NCI-H2107 (cell line): Measurements from ENCODE around the gene CACNA1C.

Experiments
- DNase-seq: peaks from one replicate; lab custom pipeline; 2025; lab: John Stamatoyannopoulos, UW

CACNA1C gene

GRCh38 chr12:2322554-2323120, 269.9 kb downstream of the CACNA1C start:
- peak; percentile 86 for DNase-seq

- DNase-seq = no peak
Observed at GRCh38 chr12:2323532-2324255, 270.9 kb downstream of the CACNA1C start.

DNA sequence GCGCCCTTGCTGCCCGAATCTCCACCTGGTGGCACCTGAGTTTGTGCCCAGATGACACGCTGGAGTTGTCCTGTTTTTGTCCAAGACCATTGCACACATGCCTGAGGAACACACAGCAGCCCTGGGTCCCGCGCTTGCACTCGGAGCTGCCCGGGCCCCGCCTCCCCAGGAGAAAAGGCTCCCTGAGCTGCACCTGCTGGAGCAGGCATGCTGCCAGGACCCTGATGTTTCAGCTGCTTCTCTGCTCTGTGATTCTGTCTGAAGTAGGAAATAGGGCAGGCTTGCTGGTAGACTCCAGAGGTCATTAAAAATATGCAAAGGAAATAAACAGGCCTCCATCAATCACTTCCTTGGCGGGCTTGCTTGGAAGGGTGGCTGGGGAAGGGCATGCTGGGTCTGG, 271.6 kb downstream of the CACNA1C start:
- DNase-seq = peak; percentile 92

- no peak for DNase-seq
Observed at GRCh38 chr12:2325519-2325918, 272.7 kb downstream of the CACNA1C start.

DNA sequence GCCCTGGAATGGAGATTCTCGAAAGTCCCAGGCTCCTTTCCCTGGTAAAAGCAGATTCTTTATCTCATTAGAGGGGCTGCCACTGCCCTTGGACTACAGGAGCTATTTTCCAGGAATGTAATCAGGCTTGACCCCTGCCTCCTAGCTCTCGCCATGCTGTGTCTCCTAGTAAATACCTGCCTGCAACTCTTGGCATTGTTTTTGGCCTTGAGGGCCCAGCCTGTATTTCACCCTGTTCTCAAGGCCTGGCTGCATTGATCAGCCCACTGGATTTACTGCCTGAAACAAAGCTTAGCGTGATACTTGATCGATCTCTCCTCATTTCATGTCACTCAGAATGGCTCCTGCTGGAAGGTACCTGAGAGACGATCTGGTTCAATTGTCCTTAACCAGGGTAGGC, 273.7 kb downstream of the CACNA1C start:
- DNase-seq = no peak

- DNase-seq = no peak
Observed at GRCh38 chr12:2328661-2329060, 275.9 kb downstream of the CACNA1C start.

GRCh38 chr12:2329661-2330210, 276.9 kb downstream of the CACNA1C start:
- no peak for DNase-seq

GRCh38 chr12:2332236-2332635, 279.4 kb downstream of the CACNA1C start:
- DNase-seq = no peak

GRCh38 chr12:2332947-2333346, 280.2 kb downstream of the CACNA1C start:
- no peak for DNase-seq

DNA sequence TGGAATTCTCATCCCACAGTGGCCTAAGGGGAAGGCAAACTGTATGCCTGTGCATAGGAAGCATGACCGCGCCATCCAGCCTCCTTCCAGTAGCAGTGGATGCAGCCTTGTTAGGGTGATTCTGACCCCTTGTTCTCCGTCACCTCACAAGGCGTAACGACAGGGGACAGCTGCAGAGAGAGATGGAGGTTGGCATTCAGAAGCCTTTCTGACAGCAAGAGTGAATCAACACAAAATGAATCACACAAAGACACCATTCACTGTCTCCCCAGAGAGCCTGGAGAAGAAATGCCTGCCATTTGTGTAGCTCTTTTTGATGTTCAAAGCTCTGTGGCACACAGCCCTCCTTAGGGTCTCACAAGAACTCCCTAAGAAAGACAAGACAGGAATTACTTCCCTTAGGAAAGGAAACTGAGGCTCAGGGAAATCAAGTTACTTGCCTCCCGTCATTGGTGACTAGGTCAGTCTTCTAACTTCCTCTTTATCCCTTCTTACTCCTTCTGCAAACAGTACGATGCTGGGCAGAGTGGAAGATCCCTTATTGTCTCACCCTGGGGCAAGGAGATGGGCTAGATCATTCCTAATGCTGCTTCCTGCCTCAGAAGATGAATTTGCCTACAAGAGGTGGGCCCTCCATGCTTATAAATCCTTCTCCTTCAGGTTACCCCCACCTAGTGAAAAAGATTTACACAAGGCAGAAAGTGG, 280.9 kb downstream of the CACNA1C start:
- no peak for DNase-seq

DNA sequence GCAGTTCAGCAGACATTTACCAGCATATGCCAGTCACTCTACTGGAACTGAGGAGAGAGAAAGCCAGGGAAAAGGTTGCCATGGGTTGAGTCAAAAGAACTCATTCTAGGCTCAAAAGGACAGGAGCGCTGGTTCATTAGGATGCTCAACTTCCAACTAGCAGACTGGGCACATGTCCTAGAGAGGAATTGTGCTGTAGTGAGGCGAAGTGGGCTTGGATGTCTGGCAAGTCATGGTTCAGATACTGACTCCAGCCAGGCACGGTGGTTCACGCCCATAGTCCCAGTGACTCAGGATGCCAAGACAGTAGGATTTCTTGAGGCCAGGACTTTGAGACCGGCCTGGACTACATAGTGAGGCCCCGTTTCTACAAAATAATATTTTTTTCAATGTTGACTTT, 281.5 kb downstream of the CACNA1C start:
- no peak for DNase-seq

DNA sequence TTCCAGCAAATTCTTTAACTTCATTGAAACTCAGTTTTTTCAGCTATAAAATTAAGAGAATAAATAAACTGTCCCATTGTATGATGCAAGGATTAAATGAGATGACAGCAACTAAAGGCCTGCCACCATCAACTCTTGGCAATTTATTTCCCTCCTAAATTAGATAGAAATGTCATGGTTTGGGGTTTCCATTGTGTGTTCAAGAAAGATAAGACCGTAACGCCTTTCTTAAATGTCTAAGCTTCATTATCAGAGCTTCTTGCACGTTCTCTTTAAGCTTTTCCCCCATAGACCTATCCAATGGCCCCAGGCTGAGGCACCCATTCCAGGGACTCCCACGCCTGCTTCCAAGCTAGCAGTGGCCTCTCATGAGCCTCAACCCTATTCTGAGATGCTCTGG, 281.9 kb downstream of the CACNA1C start:
- no peak for DNase-seq

DNA sequence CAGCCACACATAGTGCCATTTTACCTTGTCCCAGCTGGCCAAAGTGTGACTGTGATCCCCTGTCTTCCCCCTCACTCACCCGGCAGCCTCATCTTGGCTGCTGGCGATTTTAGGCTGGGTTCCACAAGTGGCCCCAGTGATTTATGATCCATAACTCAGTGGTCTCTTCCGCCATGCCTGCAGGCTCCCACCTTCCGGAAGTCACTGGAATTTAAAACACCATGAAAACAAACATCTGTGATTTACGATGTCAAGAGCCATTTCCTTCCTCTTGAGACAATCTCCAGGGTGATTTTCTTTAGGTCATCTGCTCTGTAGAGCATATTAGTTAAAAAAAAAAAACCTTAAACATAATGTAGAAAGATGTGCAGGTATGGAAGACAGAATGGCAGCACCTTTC, 282.3 kb downstream of the CACNA1C start:
- DNase-seq = no peak

GRCh38 chr12:2335513-2335912, 282.7 kb downstream of the CACNA1C start:
- DNase-seq = no peak

DNA sequence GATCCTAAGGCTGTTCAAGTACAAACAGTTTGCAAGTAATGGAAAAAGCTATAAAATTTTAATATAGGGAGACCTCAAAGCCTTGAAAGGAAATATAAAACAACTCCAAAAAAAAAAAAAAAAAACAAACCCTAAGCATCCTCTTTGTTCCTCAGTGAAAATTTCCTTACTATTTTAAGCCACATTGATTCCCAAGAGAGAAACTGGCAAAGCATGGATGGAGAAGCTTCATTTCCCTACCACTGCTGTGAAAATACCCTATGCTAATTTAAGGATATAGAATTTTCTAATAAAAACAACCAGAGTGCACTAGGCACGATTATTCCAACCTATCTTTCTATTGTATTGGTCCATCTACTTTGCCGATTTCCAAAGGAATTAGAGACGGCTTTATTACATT, 283.1 kb downstream of the CACNA1C start:
- DNase-seq = no peak

DNA sequence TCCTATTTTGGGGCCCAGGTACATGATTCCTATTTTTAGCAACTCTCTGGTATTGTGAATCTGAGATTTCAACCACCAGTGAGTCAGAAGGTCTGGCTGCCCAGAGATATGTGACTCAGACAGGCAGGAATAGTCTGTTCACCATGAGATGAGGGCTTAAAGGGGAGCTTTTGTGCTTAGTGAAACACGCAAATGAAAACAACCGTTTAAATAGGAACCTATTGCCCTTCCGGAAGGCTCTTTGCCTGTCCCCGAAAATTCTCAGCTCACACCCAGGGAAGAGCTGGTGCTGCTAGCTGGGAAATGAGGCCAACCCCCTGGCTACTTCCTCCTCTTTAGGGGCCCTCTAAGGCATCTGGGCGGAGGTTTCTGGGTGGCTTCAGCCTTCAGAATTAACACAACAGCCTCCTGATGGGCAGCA, 283.6 kb downstream of the CACNA1C start:
- no peak for DNase-seq

GRCh38 chr12:2337031-2338010, 284.5 kb downstream of the CACNA1C start:
- no peak for DNase-seq

GRCh38 chr12:2338381-2338780, 285.6 kb downstream of the CACNA1C start:
- no peak for DNase-seq

DNA sequence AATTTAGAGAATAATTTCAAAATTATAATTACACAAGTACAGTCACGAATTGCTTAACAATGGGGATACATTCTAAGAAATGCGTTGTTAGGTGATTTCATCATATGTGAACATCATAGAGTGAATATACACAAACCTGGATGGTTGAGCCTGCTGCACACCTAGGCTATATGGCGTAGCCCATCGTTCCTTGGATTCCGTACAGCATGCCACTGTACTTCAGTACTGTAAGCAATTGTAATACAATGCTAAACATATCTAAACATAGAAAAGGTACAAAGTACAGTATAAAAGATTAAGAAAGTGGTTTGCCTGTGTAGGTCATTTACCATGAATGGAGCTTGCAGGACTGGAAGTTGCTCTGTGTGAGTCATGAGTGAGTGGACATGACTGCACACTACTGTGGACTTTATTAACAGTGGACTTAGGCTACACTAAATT, 286.2 kb downstream of the CACNA1C start:
- DNase-seq = no peak

- DNase-seq = no peak
Observed at GRCh38 chr12:2341051-2341751, 288.4 kb downstream of the CACNA1C start.

- DNase-seq = no peak
Observed at GRCh38 chr12:2341871-2342270, 289.1 kb downstream of the CACNA1C start.
